ENCODE data around the gene ZNRF1. TPM values are rescaled to one million over a fixed set of nuclear protein-coding genes. Genes with fewer than 3 reads are reported as not detected.
A peak's percentile ranks its signal among the peaks of the same experiment; 100 is the strongest.
"Not testable (repeated sequence)": the region's sequence is repeated elsewhere in the genome, so short reads cannot be mapped to it uniquely, and the experiment has no call there.

Gene ZNRF1
- total RNA-seq = 30.7 TPM

DNA sequence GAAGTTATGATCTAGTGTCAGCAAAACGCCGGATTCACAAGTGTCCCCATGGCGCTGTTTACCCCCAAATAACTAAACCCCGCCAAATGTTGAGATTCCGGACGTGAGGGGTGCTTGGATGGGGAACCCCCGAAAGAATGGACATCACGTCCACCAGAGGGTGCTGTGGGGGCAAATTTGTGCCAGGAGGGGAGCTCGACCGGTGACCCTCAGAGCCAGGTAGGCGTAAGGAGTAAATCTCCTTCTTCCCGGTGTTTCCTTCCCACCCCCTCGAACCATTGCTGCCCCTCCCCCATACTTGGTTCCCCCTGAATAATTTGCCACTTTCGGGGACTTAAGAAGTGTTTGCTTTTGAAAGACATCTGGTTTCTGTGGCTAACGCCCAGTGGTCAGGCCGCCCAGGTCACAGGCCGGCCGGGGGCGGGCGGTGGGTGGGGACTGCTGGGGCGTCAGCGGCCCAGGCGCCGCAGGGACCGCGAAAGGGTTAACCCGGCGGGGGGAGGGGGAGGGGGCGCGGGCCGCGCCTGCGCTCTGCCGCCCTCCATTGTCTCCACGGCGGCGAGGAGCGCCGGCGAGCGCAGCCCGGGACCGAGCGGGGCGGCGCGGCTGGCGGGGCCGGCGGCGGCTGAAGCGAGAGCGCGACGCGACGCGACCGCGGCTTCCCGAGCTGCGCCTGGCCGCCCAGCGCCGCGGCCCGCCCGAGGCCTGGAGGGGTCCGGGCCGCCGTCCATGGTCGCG lies at the start of gene ZNRF1:
Gene ZNRF1 (plus strand): TSS at position 544 of the 738 bp plus-strand sequence. CDS start 648 bp downstream, outside the sequence.
- DNase-seq (ENCODE audit: low spot score) = peak; percentile 81

GRCh38 chr16:74949309-74949708 lies 49.5 kb upstream of the ZNRF1 start:
- no peak for DNase-seq (ENCODE audit: low spot score)

DNA sequence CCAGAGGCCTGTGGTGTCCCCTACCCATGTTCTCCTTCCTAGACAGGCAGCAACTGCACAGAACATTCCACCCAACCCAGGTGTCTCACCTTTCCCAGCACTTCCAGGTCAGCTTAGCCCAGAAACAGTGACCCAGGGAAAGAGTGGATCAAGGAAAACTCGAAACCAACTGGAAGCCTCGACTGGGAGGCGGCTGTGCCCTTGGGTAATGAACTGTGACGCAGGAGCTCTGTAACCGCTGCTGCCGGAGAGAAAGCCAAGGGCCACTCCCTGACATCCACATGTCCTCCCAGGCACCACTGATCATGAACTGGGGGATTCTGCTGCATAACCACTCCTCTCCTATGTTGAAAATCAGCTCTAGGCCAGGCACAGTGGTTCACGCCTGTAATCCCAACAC lies 48.3 kb upstream of the ZNRF1 start:
- no peak for DNase-seq (ENCODE audit: low spot score)

GRCh38 chr16:74951206-74951605 lies 47.6 kb upstream of the ZNRF1 start:
- DNase-seq (ENCODE audit: low spot score) = no peak

GRCh38 chr16:74951681-74952080 lies 47.1 kb upstream of the ZNRF1 start:
- no peak for DNase-seq (ENCODE audit: low spot score)

DNA sequence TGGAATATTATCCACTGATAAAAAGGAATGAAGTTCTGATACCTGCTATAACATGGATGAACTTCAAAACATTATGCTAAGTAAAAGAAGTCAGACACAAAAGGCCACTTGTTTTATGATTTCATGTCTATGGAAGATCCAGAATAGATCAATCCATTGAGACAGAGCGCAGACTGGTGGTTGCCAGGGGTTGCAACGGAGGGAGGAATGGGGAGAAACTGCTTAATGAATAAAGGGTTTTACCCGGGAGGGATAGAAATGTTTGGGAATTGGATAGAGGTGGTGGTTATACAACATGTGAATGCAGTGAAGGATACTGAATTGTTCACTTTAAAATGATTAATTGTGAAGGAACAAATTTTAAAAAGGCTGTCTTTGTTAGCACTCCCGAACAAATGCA lies 44.1 kb upstream of the ZNRF1 start:
- DNase-seq (ENCODE audit: low spot score) = no peak

- no peak for DNase-seq (ENCODE audit: low spot score)
Observed at GRCh38 chr16:74973304-74973703, 25.5 kb upstream of the ZNRF1 start.

DNA sequence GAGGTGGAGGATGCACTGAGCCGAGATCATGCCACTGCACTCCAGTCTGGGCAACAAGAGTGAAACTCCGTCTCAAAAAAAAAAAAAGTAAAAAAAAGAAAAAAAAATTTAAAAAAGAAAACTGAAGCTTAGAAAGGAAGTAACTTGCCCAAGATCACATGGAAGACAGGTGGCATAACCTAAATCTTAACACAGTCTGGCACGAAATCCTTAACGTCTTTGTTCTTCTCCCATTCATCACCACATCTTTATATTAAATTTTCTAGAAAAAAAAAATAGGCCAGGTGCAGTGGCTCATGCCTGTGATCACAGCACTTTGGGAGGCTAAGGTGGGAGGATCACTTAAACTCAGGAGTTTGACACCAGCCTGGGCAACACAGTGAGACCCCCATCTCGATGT lies 23.2 kb upstream of the ZNRF1 start:
- DNase-seq (ENCODE audit: low spot score) = no peak

GRCh38 chr16:74982256-74982655 lies 16.6 kb upstream of the ZNRF1 start:
- DNase-seq (ENCODE audit: low spot score) = no peak

DNA sequence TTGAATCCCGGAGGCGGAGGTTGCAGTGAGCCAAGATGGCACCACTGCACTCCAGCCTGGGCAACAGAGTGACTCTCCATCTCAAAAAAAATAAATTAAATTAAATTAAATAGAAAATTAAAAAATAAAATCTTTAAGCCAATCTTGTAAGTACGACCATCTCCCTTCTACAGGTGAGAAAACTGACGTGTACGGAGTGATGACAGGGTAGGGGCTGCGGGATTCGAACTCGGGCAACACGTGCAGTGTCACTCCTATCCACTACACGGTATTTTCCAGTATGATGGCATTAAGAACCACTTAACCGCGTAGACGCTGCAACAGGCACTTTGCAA lies 14.7 kb upstream of the ZNRF1 start:
- no peak for DNase-seq (ENCODE audit: low spot score)

DNA sequence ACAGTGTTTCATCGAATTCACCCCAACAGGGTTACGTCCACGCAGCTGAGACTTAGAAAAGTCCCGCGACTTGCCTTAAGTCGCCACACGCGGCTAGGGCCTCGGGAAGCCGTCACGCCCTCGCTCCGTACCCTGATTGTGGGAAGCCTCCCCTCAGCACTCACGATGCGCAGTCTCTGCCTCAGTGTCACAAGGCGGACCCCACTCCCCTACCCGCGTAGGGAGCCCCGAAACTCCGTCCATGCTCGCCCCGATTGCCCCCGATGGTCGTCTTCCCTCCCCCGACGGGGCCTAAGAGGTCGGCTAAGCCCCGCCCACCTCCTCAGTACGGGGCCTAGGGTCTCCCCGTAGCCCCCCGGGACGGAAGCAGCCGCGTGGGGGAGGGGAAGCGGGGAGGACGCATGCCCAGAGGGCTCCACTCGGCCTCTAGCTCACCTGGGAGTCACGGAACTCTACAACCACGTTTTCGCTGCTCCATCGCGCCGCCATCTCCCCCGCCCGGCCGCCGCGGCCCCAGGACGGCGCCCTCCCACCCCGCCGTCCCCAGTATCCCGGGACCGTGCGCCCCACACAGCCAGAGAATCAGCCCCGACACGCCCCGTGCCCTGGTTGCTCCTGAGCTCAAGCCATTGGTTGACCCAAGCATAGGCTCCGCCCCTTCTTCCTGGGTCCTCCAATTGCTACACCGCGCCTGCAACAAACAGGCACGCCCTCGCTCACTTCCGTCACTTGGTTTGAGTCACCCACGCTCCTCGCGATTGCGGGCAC lies 14.1 kb upstream of the ZNRF1 start, which contains the start of gene WDR59:
Gene WDR59 (minus strand): TSS at position 595 of the 768 bp plus-strand sequence. CDS start 106 bp downstream, at position 489.
- peak; percentile 99 for DNase-seq (ENCODE audit: low spot score)

GRCh38 chr16:74987027-74987681 lies 11.7 kb upstream of the ZNRF1 start:
- no peak for DNase-seq (ENCODE audit: low spot score)

- DNase-seq (ENCODE audit: low spot score) = not testable (repeated sequence)
Observed at GRCh38 chr16:74989864-74990263, 9.0 kb upstream of the ZNRF1 start.

GRCh38 chr16:74990832-74991231 lies 8.0 kb upstream of the ZNRF1 start:
- no peak for DNase-seq (ENCODE audit: low spot score)

- no peak for DNase-seq (ENCODE audit: low spot score)
Observed at GRCh38 chr16:74991268-74991592, 7.6 kb upstream of the ZNRF1 start.

DNA sequence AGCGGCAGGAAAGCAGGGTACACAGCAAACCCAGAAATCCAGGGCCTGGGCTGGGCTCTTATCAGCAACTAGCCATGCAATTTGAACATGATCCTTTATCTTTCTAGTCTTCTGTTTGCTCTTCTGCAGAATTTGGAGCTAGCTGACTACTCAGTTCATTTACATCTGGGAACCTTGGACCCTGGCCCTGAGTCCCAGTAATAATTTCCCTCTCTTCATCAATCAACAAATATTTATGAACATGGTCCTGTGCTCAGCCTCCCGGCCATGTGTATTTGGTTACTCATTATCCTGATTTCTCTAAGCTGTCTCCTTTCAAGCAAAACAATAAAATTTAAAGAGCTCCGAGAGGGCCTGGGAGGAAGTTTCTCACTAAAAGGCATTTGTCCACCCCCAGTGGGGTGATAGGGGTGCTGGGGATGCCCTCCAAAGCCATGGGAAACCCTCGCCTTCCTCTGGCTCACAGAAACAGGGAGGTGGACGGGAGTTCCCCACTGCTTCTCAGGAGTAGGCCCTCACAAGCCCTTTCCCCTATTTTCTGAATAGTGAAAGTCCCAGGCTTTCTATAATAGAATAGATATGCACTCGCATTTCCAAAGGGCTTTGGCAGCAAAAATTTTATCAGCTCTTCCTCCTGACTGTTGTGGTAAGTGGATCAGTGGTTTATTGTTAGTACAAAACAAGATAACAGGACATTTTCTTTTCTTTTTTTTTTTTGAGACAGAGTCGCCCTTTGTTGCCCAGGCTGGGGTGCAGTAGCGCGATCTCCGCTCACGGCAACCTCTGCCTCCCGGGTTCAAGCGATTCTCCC lies 7.0 kb upstream of the ZNRF1 start:
- DNase-seq (ENCODE audit: low spot score) = peak; percentile 42

DNA sequence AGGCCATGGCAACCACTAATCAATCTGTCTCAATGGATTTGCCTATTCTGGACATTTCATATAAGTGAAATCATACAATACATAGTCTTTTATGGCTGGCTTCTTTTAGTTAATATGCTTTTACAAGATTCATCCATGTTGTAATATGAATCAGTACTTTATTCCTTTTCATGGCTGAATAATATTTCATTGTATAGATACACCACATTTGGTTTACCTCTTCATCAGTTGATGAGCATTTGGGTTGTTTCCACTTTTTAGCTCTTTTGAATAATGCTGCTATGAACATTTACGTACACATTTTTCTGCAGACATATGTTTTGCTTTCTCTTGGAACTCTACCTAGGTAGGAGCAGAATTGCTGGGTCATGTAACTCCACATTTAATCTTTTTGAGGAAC lies 2.8 kb upstream of the ZNRF1 start:
- DNase-seq (ENCODE audit: low spot score) = no peak

DNA sequence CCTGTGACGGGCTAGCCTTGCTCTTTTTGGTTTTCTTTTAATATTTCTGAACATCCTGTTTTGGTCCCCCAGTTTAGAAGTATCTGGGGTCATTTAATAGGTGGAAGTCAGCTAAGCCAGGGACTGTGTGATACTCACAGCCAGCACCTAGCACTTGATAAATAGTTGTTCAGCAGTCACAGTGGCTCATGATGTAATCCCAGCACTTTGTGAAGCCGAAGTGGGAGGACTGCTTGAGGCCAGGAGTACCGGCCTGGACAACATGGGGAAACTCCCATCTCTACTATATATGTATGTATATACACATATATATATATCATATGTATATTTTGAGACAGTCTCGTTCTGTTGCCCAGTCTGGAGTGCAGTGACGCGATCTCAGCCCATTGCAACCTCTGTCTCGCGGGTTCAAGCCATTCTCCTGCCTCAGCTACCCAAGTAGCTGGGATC lies 1.8 kb upstream of the ZNRF1 start:
- DNase-seq (ENCODE audit: low spot score) = no peak

DNA sequence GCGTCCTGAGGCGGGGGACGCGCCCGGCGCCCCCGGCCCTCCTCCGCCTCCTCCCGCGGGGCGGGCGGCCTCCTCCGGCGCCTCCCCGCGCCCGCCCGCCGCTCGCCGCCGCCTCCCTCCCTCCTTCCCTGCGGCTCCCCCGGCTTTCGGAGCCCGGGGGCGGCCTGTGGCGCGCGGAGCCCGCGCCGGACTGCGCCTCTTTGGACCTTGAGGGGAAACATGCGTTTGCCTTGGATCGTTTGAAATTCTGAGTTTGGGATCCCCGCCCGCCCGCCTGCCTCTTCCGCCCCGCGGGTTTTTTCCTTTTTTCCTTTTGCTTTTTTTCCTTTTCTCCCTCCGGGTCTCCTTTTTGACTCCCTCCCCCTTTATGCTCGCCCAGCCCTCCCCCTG lies 390 bp downstream of the ZNRF1 start:
- DNase-seq (ENCODE audit: low spot score) = no peak

DNA sequence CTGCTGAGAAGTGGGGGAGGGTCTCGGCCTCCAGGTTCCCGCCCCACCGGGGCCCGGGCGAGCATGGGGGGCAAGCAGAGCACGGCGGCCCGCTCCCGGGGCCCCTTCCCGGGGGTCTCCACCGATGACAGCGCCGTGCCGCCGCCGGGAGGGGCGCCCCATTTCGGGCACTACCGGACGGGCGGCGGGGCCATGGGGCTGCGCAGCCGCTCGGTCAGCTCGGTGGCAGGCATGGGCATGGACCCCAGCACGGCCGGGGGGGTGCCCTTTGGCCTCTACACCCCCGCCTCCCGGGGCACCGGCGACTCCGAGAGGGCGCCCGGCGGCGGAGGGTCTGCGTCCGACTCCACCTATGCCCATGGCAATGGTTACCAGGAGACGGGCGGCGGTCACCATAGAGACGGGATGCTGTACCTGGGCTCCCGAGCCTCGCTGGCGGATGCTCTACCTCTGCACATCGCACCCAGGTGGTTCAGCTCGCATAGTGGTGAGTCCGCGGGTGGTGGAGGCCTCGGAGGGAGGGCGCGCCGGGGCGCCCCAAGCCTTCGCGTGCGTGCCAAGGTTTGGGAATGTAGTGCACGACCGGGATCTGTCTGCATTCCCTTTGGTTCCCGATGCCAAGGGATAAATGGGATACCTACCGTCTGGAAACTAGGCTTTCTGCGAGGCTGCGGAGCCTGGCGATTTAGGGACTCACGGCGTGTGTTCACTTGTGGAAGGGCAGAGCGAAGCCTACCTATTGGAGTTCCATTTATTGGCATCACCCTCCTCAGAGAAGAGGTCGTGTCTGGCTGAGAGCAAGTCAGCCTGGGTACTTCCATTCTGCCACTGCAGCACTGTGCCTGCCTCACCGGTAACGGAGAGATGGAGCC lies 1.0 kb downstream of the ZNRF1 start:
- peak; percentile 51 for DNase-seq (ENCODE audit: low spot score)

GRCh38 chr16:75000481-75001081 lies 1.8 kb downstream of the ZNRF1 start:
- DNase-seq (ENCODE audit: low spot score) = no peak
